Activated CD4-positive, alpha-beta T cell treated with anti-CD3 and anti-CD28 coated beads for 36 hours (primary cell): ENCODE results near the gene CHI3L1. TPM values are rescaled to one million over a fixed set of nuclear protein-coding genes. Genes with fewer than 3 reads are reported as not detected.

Source experiments
- ATAC-seq: fragments of 200-7000 bp; cut with Tn5 transposase; one replicate; pipeline ENCODE4 v1.10.0; 2021; ENCODE audit warnings: mild to moderate bottlenecking, moderate library complexity
- CTCF ChIA-PET: fragments of 350-600 bp; sonication (Branson Sonifier 250); formaldehyde crosslinking; loops from one replicate; lab custom pipeline; 2021; ENCODE audit warnings: antibody characterized with exemption; lab: Charles Lee
- POLR2A ChIA-PET: fragments of 350-600 bp; sonication (Branson Sonifier 250); formaldehyde crosslinking; loops from one replicate; lab custom pipeline; 2021; ENCODE audit warnings: antibody characterized with exemption, inconsistent platforms; lab: Charles Lee
- DNase-seq: peaks from one replicate; pipeline ENCODE4 v3.0.0-alpha.2; 2020
- H3K27ac Mint-ChIP-seq: one replicate; pipeline ENCODE4 v1.8.0; 2021; ENCODE audit warnings: mixed read lengths
- H3K27me3 Mint-ChIP-seq: one replicate; pipeline ENCODE4 v1.8.0; 2021; ENCODE audit warnings: mixed read lengths
- H3K36me3 Mint-ChIP-seq: one replicate; pipeline ENCODE4 v1.8.0; 2021; ENCODE audit warnings: low read depth, mixed read lengths
- H3K4me1 Mint-ChIP-seq: one replicate; pipeline ENCODE4 v1.8.0; 2021; ENCODE audit warnings: mixed read lengths
- H3K4me3 Mint-ChIP-seq: one replicate; pipeline ENCODE4 v1.8.0; 2021; ENCODE audit warnings: mild to moderate bottlenecking, moderate library complexity, mixed read lengths
- H3K9me3 Mint-ChIP-seq: one replicate; pipeline ENCODE4 v1.8.0; 2021; ENCODE audit warnings: low read depth, mixed read lengths
- intact Hi-C, 2 experiments: fragments of 100-400 bp; cut with DNase I in 1 of 2; cut with micrococcal nuclease in 1 of 2; formaldehyde crosslinking; loops; one replicate each; pipeline versions ENCODE4 v1.14.2 to v1.15.1; 2022 to 2024; cut with DNase I, micrococcal nuclease
- total RNA-seq, 2 experiments: library from RNA; stranded (reverse); gene quantifications; one replicate each; pipeline ENCODE4 v1.2.3, GENCODE V29; 2021

The CHI3L1 gene
- total RNA-seq, 2 experiments from 2014 or later, result 0.09 to 0.18 TPM

GRCh38 chr1:203173011-203173555, 13.4 kb downstream of the CHI3L1 start:
- Mint-ChIP-seq H3K27ac (no peak overlapping the region), H3K9me3 (no peaks in the 10 kb centered on the region), H3K4me3 (no peak overlapping the region), H3K4me1 (no peaks in the 10 kb centered on the region), H3K27me3 (no peaks in the 10 kb centered on the region), H3K36me3 (no peaks in the 10 kb centered on the region)
- POLR2A ChIA-PET, result no interaction called here
- ATAC-seq (no peak), DNase-seq (no peak)
- CTCF ChIA-PET, result interaction anchor here (0.7 to 3.4 kb wide), 16 partner anchors 11 to 252 kb away, joined by 3 to 28 read pairs (median 4); partner anchors contain the start of gene ADORA1
- intact Hi-C loops, result loop anchor here (2.0 to 5.0 kb wide), 3 partner anchors 44 to 136 kb away; no protein-coding TSS in a partner anchor

GRCh38 chr1:203172184-203173010, 14.1 kb downstream of the CHI3L1 start:
- DNase-seq, result peak; percentile 75
- Mint-ChIP-seq H3K27ac (no peak overlapping the region), H3K27me3 (no peaks in the 10 kb centered on the region), H3K4me1 (no peaks in the 10 kb centered on the region), H3K36me3 (no peaks in the 10 kb centered on the region), H3K9me3 (no peaks in the 10 kb centered on the region), H3K4me3 (no peak overlapping the region)
- intact Hi-C loops, result loop anchor here (1.0 to 5.0 kb wide), 5 partner anchors 44 to 135 kb away; no protein-coding TSS in a partner anchor
- ChIA-PET CTCF (interaction anchor here (0.7 to 3.4 kb wide), 29 partner anchors 8 to 425 kb away, joined by 3 to 28 read pairs (median 4); partner anchors contain the start of gene ADORA1), POLR2A (no interaction called here)
- ATAC-seq, result peak; percentile 75

GRCh38 chr1:203171341-203172183, 14.9 kb downstream of the CHI3L1 start:
- no peak overlapping the region for H3K27ac Mint-ChIP-seq
- CTCF ChIA-PET, result interaction anchor here (0.7 to 3.4 kb wide), 20 partner anchors 9 to 424 kb away, joined by 3 to 28 read pairs (median 4); no protein-coding TSS in a partner anchor
- intact Hi-C loops, result loop anchor here (1.0 to 5.0 kb wide), 5 partner anchors 45 to 134 kb away; no protein-coding TSS in a partner anchor
- no peaks in the 10 kb centered on the region for H3K27me3 Mint-ChIP-seq
- DNase-seq (no peak), ATAC-seq (no peak)
- H3K36me3 Mint-ChIP-seq, result no peaks in the 10 kb centered on the region
- H3K4me3 Mint-ChIP-seq, result no peak overlapping the region
- POLR2A ChIA-PET, result no interaction called here
- H3K4me1 Mint-ChIP-seq, result no peaks in the 10 kb centered on the region
- H3K9me3 Mint-ChIP-seq, result no peaks in the 10 kb centered on the region

GRCh38 chr1:203170625-203171330, 15.7 kb downstream of the CHI3L1 start:
- H3K27me3 Mint-ChIP-seq, result no peaks in the 10 kb centered on the region
- CTCF ChIA-PET, result interaction anchor here (0.7 to 3.4 kb wide), 9 partner anchors 9 to 317 kb away, joined by 3 to 28 read pairs (median 5); no protein-coding TSS in a partner anchor
- H3K4me3 Mint-ChIP-seq, result no peak overlapping the region
- H3K36me3 Mint-ChIP-seq, result no peaks in the 10 kb centered on the region
- intact Hi-C loops, result loop anchor here in 1 of 2 experiments (5.0 kb wide), 1 partner anchor 133 kb away; no protein-coding TSS in a partner anchor
- POLR2A ChIA-PET, result no interaction called here
- DNase-seq (no peak), ATAC-seq (no peak)
- no peak overlapping the region for H3K27ac Mint-ChIP-seq
- no peaks in the 10 kb centered on the region for H3K9me3 Mint-ChIP-seq
- no peaks in the 10 kb centered on the region for H3K4me1 Mint-ChIP-seq

- DNase-seq, result no peak
- no peak for ATAC-seq
- H3K9me3 Mint-ChIP-seq, result no peaks in the 10 kb centered on the region
- CTCF ChIA-PET, result interaction anchor here (0.7 to 3.4 kb wide), 2 partner anchors 130 to 318 kb away, joined by 3 to 28 read pairs; no protein-coding TSS in a partner anchor
- POLR2A ChIA-PET, result no interaction called here
- no peaks in the 10 kb centered on the region for H3K36me3 Mint-ChIP-seq
- H3K4me3 Mint-ChIP-seq, result no peak overlapping the region
- H3K4me1 Mint-ChIP-seq, result no peaks in the 10 kb centered on the region
- intact Hi-C loops, result loop anchor here in 1 of 2 experiments (5.0 kb wide), 1 partner anchor 133 kb away; no protein-coding TSS in a partner anchor
- H3K27ac Mint-ChIP-seq, result no peak overlapping the region
- H3K27me3 Mint-ChIP-seq, result no peaks in the 10 kb centered on the region
Measured at GRCh38 chr1:203169770-203170520, 16.6 kb downstream of the CHI3L1 start.

- ATAC-seq, result no peak
- H3K4me1 Mint-ChIP-seq, result no peaks in the 10 kb centered on the region
- no peaks in the 10 kb centered on the region for H3K9me3 Mint-ChIP-seq
- peaks cover 3% of the 10 kb centered on the region for H3K27me3 Mint-ChIP-seq
- DNase-seq, result no peak
- CTCF ChIA-PET, result interaction anchor here (1.1 kb wide), 3 partner anchors 43 to 130 kb away, joined by 3 to 4 read pairs (median 3); no protein-coding TSS in a partner anchor
- intact Hi-C loops, result no loop called here
- no peaks in the 10 kb centered on the region for H3K36me3 Mint-ChIP-seq
- no peak overlapping the region for H3K27ac Mint-ChIP-seq
- H3K4me3 Mint-ChIP-seq, result no peak overlapping the region
- POLR2A ChIA-PET, result no interaction called here
Measured at GRCh38 chr1:203168991-203169390, 17.5 kb downstream of the CHI3L1 start.

- Mint-ChIP-seq H3K4me1 (no peaks in the 10 kb centered on the region), H3K4me3 (no peak overlapping the region), H3K9me3 (no peaks in the 10 kb centered on the region), H3K27ac (no peak overlapping the region), H3K27me3 (peaks cover 3% of the 10 kb centered on the region), H3K36me3 (no peaks in the 10 kb centered on the region)
- CTCF ChIA-PET, result interaction anchor here (1.1 kb wide), 3 partner anchors 43 to 129 kb away, joined by 3 to 4 read pairs (median 3); no protein-coding TSS in a partner anchor
- ATAC-seq (no peak), DNase-seq (no peak)
- POLR2A ChIA-PET, result no interaction called here
- intact Hi-C loops, result no loop called here
Measured at GRCh38 chr1:203168256-203168786, 18.2 kb downstream of the CHI3L1 start.

- Mint-ChIP-seq H3K27ac (no peak overlapping the region), H3K9me3 (no peaks in the 10 kb centered on the region), H3K36me3 (no peaks in the 10 kb centered on the region), H3K4me3 (no peak overlapping the region), H3K4me1 (no peaks in the 10 kb centered on the region), H3K27me3 (peaks cover 3% of the 10 kb centered on the region)
- CTCF ChIA-PET, result interaction anchor here (1.1 kb wide), 2 partner anchors 48 to 129 kb away, joined by 3 to 4 read pairs; no protein-coding TSS in a partner anchor
- no peak for ATAC-seq
- POLR2A ChIA-PET, result no interaction called here
- no peak for DNase-seq
- intact Hi-C loops, result no loop called here
Measured at GRCh38 chr1:203167913-203168200, 18.6 kb downstream of the CHI3L1 start.

GRCh38 chr1:203167026-203167912, 19.2 kb downstream of the CHI3L1 start:
- POLR2A ChIA-PET, result no interaction called here
- CTCF ChIA-PET, result interaction anchor here (0.6 to 1.4 kb wide), 2 partner anchors 49 to 1594 kb away, joined by 3 to 12 read pairs; no protein-coding TSS in a partner anchor
- Mint-ChIP-seq H3K9me3 (no peaks in the 10 kb centered on the region), H3K36me3 (no peaks in the 10 kb centered on the region), H3K4me1 (no peaks in the 10 kb centered on the region), H3K27ac (no peak overlapping the region), H3K27me3 (peaks cover 3% of the 10 kb centered on the region), H3K4me3 (no peak overlapping the region)
- intact Hi-C loops, result no loop called here
- ATAC-seq (no peak), DNase-seq (peak; percentile 20)
